ENCODE data around the gene RIPOR2.

DNA sequence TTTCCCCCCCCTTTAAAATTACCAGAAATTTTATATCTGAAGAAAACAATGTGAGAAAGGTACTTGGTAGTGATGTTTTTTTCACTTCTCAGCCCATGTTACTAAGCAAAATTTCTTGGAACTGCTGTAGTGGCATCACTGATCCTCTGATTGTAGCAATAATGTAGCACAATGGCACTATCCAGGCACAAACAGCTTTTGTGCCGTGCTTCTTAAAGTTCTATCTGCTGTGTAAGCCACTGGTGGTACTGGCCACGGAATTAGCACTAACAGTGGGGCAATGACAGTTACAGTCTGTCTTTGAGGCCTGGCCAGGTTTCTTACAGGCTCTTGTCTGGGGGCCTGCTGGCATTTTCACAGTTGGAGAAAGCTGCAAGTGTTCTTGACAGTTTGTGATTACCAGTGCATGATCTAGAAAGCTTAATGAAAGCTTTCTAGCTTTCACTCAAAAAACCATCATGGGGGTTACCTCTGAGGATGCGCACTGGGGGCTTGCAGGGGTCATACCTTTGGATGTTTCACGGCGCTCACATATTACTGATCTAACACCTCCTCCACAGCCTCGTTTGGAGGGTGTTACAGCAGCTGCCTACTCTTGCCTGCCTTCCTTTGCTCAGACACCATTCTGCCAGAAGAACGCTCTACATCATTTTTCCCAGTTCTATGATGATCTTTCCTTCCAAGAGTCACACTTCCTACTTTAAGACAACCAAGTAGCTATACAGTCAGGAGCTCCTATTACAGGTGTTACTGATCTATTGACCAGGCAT, 78.7 kb downstream of the RIPOR2 start:
- TF ChIP-seq, protein P1, sequence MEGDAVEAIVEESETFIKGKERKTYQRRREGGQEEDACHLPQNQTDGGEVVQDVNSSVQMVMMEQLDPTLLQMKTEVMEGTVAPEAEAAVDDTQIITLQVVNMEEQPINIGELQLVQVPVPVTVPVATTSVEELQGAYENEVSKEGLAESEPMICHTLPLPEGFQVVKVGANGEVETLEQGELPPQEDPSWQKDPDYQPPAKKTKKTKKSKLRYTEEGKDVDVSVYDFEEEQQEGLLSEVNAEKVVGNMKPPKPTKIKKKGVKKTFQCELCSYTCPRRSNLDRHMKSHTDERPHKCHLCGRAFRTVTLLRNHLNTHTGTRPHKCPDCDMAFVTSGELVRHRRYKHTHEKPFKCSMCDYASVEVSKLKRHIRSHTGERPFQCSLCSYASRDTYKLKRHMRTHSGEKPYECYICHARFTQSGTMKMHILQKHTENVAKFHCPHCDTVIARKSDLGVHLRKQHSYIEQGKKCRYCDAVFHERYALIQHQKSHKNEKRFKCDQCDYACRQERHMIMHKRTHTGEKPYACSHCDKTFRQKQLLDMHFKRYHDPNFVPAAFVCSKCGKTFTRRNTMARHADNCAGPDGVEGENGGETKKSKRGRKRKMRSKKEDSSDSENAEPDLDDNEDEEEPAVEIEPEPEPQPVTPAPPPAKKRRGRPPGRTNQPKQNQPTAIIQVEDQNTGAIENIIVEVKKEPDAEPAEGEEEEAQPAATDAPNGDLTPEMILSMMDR (IDR thresholded peaks at IDR 0.05), result no peak
- no peak for TF ChIP-seq POLR2AphosphoS5 (IDR thresholded peaks at IDR 0.05)
- no peak for TF ChIP-seq POLR2A (IDR thresholded peaks at IDR 0.05)
- TF ChIP-seq EP300 (IDR thresholded peaks at IDR 0.05), result no peak
